H1 (cell line): ENCODE measurements around the gene ADAMTS16. TPM values are rescaled to one million over a fixed set of nuclear protein-coding genes. Genes with fewer than 3 reads are reported as not detected.

ENCODE experiments used
- CTCF ChIA-PET: fragments of 300-600 bp; sonication (Branson Sonifier 250); formaldehyde crosslinking; loops from one replicate; lab custom pipeline; 2021; ENCODE audit not compliant: partially characterized antibody; lab: Charles Lee
- POLR2A ChIA-PET: fragments of 300-600 bp; sonication (Branson Sonifier 250); formaldehyde crosslinking; loops from one replicate; lab custom pipeline; 2021; ENCODE audit warnings: inconsistent platforms; ENCODE audit not compliant: partially characterized antibody; lab: Charles Lee
- DNase-seq, 2 experiments: peaks; one replicate each; pipeline versions ENCODE4 v3.0.0 to v3.0.0-alpha.2; 2010 to 2022; ENCODE audit warnings: low spot score in 2 of 2, low read depth in 1 of 2, mixed read lengths in 1 of 2
- FAIRE-seq: peaks from 2 replicates; lab custom pipeline; 2011; peaks lifted over from hg19 to GRCh38; lab: Jason Lieb, UNC
- H2AFZ ChIP-seq: 2 replicates; pipeline ENCODE4 v1.8.1; 2012; ENCODE audit warnings: low read length, inconsistent platforms
- H2AK5ac ChIP-seq: 2 replicates; pipeline ENCODE4 v1.6.1; 2013; ENCODE audit warnings: low read depth, low read length
- H2BK120ac ChIP-seq: replicated peaks from 2 replicates; pipeline ENCODE3; 2013; ENCODE audit warnings: low read depth, low read length, inconsistent platforms
- H2BK12ac ChIP-seq: 2 replicates; pipeline ENCODE4 v1.6.1; 2013; ENCODE audit warnings: low read depth, low read length
- H2BK15ac ChIP-seq: 2 replicates; pipeline ENCODE4 v1.6.1; 2013; ENCODE audit warnings: low read length
- H2BK20ac ChIP-seq: 2 replicates; pipeline ENCODE4 v1.6.1; 2013; ENCODE audit warnings: low read length
- H2BK5ac ChIP-seq: 2 replicates; pipeline ENCODE4 v1.6.1; 2013; ENCODE audit warnings: low read depth, low read length
- H3K14ac ChIP-seq: 2 replicates; pipeline ENCODE4 v1.6.1; 2013; ENCODE audit warnings: inconsistent platforms; ENCODE audit not compliant: insufficient read length
- H3K18ac ChIP-seq: 2 replicates; pipeline ENCODE4 v1.6.1; 2013; ENCODE audit warnings: low read length; ENCODE audit errors: extremely low read depth
- H3K23ac ChIP-seq: 2 replicates; pipeline ENCODE4 v1.6.1; 2013; ENCODE audit warnings: inconsistent platforms; ENCODE audit not compliant: insufficient read length
- H3K23me2 ChIP-seq: 2 replicates; pipeline ENCODE4 v1.6.1; 2013; ENCODE audit warnings: low read depth, low read length
- H3K27ac ChIP-seq: 2 replicates; pipeline ENCODE4 v1.6.1; 2011; ENCODE audit warnings: low read depth, low read length, inconsistent platforms
- H3K27me3 ChIP-seq, 4 experiments: replicated peaks in 1 of 4; 1 replicate in 1 of 4; 2 replicates in 3 of 4; pipeline versions ENCODE4 v1.6.1 to v1.8.1; 2011 to 2013; ENCODE audit warnings: low read length in 3 of 4, mild to moderate bottlenecking in 3 of 4, inconsistent platforms in 2 of 4, mixed read lengths in 2 of 4, moderate library complexity in 1 of 4; ENCODE audit not compliant: control insufficient read depth in 3 of 4, insufficient read depth in 3 of 4; ENCODE audit errors: extremely low read depth in 1 of 4
- H3K36me3 ChIP-seq, 4 experiments: 2 replicates each; pipeline versions ENCODE4 v1.6.1 to v1.8.1; 2011 to 2013; ENCODE audit warnings: mild to moderate bottlenecking in 4 of 4, low read length in 3 of 4, moderate library complexity in 2 of 4, control low read depth in 1 of 4, inconsistent platforms in 1 of 4; ENCODE audit not compliant: insufficient read depth in 4 of 4, control insufficient read depth in 2 of 4
- H3K4ac ChIP-seq: replicated peaks from 2 replicates; pipeline ENCODE3; 2013; ENCODE audit warnings: low read length, low read depth, mixed read lengths, inconsistent platforms; ENCODE audit not compliant: insufficient read length
- H3K4me1 ChIP-seq, 4 experiments: replicated peaks in 1 of 4; 1 replicate in 1 of 4; 2 replicates in 3 of 4; pipeline versions ENCODE4 v1.6.1 to v1.8.1; 2011 to 2013; ENCODE audit warnings: low read length in 3 of 4, inconsistent platforms in 2 of 4, mixed read lengths in 1 of 4; ENCODE audit not compliant: insufficient read depth in 4 of 4, control insufficient read depth in 3 of 4
- H3K4me2 ChIP-seq, 2 experiments: 2 replicates each; pipeline versions ENCODE4 v1.6.1 to v1.8.1; 2011 to 2013; ENCODE audit warnings: low read depth in 2 of 2, low read length in 2 of 2, control low read depth in 1 of 2, inconsistent platforms in 1 of 2, mild to moderate bottlenecking in 1 of 2; ENCODE audit not compliant: insufficient read depth in 1 of 2
- H3K4me3 ChIP-seq, 4 experiments: fragments of 200-600, 300-600 bp in 1 of 4; sonication (generic), shearing (Covaris generic), sonication (Bioruptor Twin) in 1 of 4; 2 replicates each; pipeline versions ENCODE4 v1.5.1 to v1.8.1; 2011 to 2016; ENCODE audit warnings: low read length in 4 of 4, low read depth in 3 of 4, control low read depth in 2 of 4, inconsistent platforms in 2 of 4, mild to moderate bottlenecking in 2 of 4, mixed read lengths in 1 of 4, moderate library complexity in 1 of 4; ENCODE audit not compliant: insufficient read depth in 2 of 4; ENCODE audit errors: extremely low read depth in 1 of 4
- H3K56ac ChIP-seq: replicated peaks from 2 replicates; pipeline ENCODE3; 2013; ENCODE audit warnings: low read depth, mild to moderate bottlenecking, mixed read lengths, low read length, inconsistent platforms; ENCODE audit not compliant: insufficient read length
- H3K79me1 ChIP-seq: 2 replicates; pipeline ENCODE4 v1.6.1; 2013; ENCODE audit warnings: low read depth, low read length, control low read depth
- H3K79me2 ChIP-seq, 2 experiments: 2 replicates each; pipeline versions ENCODE4 v1.6.1 to v1.8.1; 2012 to 2013; ENCODE audit warnings: low read length in 2 of 2, mild to moderate bottlenecking in 2 of 2, inconsistent platforms in 1 of 2; ENCODE audit not compliant: insufficient read depth in 2 of 2, control insufficient read depth in 1 of 2
- H3K9ac ChIP-seq, 4 experiments: replicated peaks in 1 of 4; 1 replicate in 1 of 4; 2 replicates in 3 of 4; pipeline versions ENCODE4 v1.6.1 to v1.8.1; 2011 to 2013; ENCODE audit warnings: low read depth in 3 of 4, low read length in 3 of 4, control low read depth in 2 of 4, mild to moderate bottlenecking in 2 of 4, moderate library complexity in 2 of 4, inconsistent platforms in 1 of 4; ENCODE audit errors: extremely low read depth in 1 of 4
- H3K9me3 ChIP-seq, 2 experiments: 2 replicates each; pipeline versions ENCODE4 v1.6.1 to v1.8.1; 2012 to 2013; ENCODE audit warnings: mild to moderate bottlenecking in 2 of 2, moderate library complexity in 2 of 2, control low read depth in 1 of 2, inconsistent platforms in 1 of 2, low read depth in 1 of 2, low read length in 1 of 2, mixed read lengths in 1 of 2; ENCODE audit not compliant: insufficient read depth in 2 of 2
- H4K20me1 ChIP-seq, 2 experiments: replicated peaks in 1 of 2; 2 replicates each; pipeline versions ENCODE3 to v1.8.1; 2011 to 2013; ENCODE audit warnings: inconsistent platforms in 2 of 2, low read length in 2 of 2, mild to moderate bottlenecking in 1 of 2; ENCODE audit not compliant: insufficient read depth in 2 of 2, control insufficient read depth in 1 of 2
- H4K5ac ChIP-seq: 2 replicates; pipeline ENCODE4 v1.6.1; 2013; ENCODE audit warnings: low read length, low read depth, mixed read lengths, inconsistent platforms; ENCODE audit not compliant: insufficient read length
- H4K8ac ChIP-seq: 2 replicates; pipeline ENCODE4 v1.8.0; 2013; ENCODE audit warnings: mild to moderate bottlenecking, moderate library complexity, low read length, inconsistent platforms; ENCODE audit not compliant: insufficient read depth; ENCODE audit errors: extremely low read depth
- H4K91ac ChIP-seq: replicated peaks from 2 replicates; pipeline ENCODE3; 2013; ENCODE audit warnings: low read length, mixed read lengths, inconsistent platforms; ENCODE audit not compliant: insufficient read length
- CHD2 ChIP-seq: IDR thresholded peaks from 2 replicates; pipeline ENCODE4 v1.6.1; 2012; ENCODE audit warnings: low read length, improper control_type of control experiment
- EGR1 ChIP-seq: IDR thresholded peaks from 2 replicates; pipeline ENCODE4 v1.6.1; 2011; ENCODE audit warnings: low read depth, low read length, borderline replicate concordance
- HDAC2 ChIP-seq, 2 experiments: fragments of 300-600 bp in 1 of 2; sonication (generic) in 1 of 2; IDR thresholded peaks; 2 replicates each; pipeline ENCODE4 v1.6.1; 2011 to 2012; ENCODE audit warnings: low read depth in 2 of 2, low read length in 2 of 2, mild to moderate bottlenecking in 2 of 2, moderate library complexity in 2 of 2, borderline replicate concordance in 1 of 2, inconsistent platforms in 1 of 2
- HDAC6 ChIP-seq: IDR thresholded peaks from one replicate; pipeline ENCODE4 v1.7.1; 2012; ENCODE audit warnings: low read depth, mild to moderate bottlenecking, inconsistent platforms, low read length, moderate library complexity
- NRF1 ChIP-seq: IDR thresholded peaks from 2 replicates; pipeline ENCODE4 v1.6.1; 2011; ENCODE audit warnings: mild to moderate bottlenecking, low read depth, low read length, improper control_type of control experiment
- POLR2A ChIP-seq, 2 experiments: IDR thresholded peaks; 1 replicate in 1 of 2; 2 replicates in 1 of 2; pipeline ENCODE4 v1.6.1; 2011; ENCODE audit warnings: low read depth in 2 of 2, low read length in 2 of 2, mild to moderate bottlenecking in 2 of 2; ENCODE audit errors: control extremely low read depth in 1 of 2
- RFX5 ChIP-seq: IDR thresholded peaks from 2 replicates; pipeline ENCODE4 v1.6.1; 2011; ENCODE audit warnings: low read depth, low read length, improper control_type of control experiment, borderline replicate concordance
- SIRT6 ChIP-seq: IDR thresholded peaks from one replicate; pipeline ENCODE4 v1.7.1; 2012; ENCODE audit warnings: low read length, inconsistent platforms
- WGBS, 2 experiments: shearing (Covaris generic) in 1 of 2; methylation state at CpG; one replicate each; pipeline versions ENCODE4 v1.1.6 to v1.1.7; 2013 to 2015; ENCODE audit warnings: low lambda C conversion rate in 2 of 2, mixed read lengths in 2 of 2, inconsistent platforms in 1 of 2, low coverage in 1 of 2, missing lambda C conversion rate in 1 of 2; ENCODE audit not compliant: insufficient replicate concordance in 2 of 2, insufficient coverage in 1 of 2, insufficient read length in 1 of 2; ENCODE audit errors: extremely low coverage in 1 of 2, missing lambda C conversion rate in 1 of 2; 5-methylcytosine and 5-hydroxymethylcytosine counted together
- polyA plus RNA-seq, 7 experiments: library from polyadenylated mRNA; depleted of rRNA in 3 of 7; stranded (reverse) in 5 of 7; unstranded in 2 of 7; fragments of >200 nt in 5 of 7; fragments of 200-250 nt in 2 of 7; gene quantifications; 1 replicate in 5 of 7; 2 replicates in 1 of 7; 4 replicates in 1 of 7; pipeline versions ENCODE4 v1.2.1 to v1.2.3, GENCODE V29; 2011 to 2013; ENCODE audit warnings: missing spikeins in 2 of 7, mixed read lengths in 2 of 7
- total RNA-seq: library from RNA; stranded (reverse); fragmentation: NEBNext Ultra II Directional; extraction: Animal tissue kit (Norgen Biotek cat#: 25700); gene quantifications from 2 replicates; pipeline ENCODE4 v1.2.1, GENCODE V29; 2021

ADAMTS16 gene
- total and polyA plus RNA-seq, 2 of the 8 experiments (the other 6 are each of a cell fraction or from before 2014, with no cell fraction given), result 3.7 to 16.0 TPM

DNA sequence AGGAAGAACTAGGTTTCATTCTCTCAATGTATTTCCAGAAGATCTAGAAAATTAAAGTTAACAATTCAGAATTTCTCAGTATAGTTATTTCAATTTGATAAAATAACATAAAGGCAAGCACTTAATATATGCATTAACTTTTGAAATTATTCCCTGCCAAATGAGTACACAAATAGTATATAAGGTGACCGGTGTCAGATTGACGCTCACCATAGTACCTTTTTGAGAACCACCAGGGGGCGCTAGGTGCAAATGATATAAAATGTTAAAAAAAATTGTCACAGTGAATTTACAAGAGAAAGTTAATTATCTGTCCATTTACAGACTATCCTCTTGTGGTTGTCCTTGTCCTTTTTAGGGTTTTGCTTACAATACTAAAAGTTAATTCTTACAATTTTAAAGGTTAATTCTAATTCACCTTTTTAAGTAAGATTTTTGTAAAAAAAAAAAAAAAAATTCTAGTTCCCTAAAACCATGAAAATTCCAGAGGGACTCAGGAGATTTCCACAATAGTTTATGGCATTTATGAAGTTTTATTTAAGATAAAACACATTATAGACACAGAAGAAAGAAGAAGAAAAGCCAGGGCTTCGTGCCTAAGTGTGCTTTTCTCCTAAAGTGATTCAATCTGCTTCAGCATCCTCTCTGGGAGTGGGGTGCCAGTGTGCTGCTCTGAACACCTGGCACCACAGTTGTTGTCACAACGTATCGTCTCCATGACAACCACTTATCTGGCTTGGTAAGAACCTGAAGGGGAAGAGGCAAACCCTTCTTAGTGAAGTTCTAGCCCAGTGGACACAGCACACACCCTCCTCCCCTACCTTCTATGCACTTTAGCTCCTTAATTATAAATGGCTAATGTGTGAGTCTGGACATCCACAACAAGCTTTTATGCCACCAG, 1.7 kb downstream of the ADAMTS16 start:
- peak overlapping the region; percentile 65 to 79 for H3K4me2 ChIP-seq
- no peak for DNase-seq
- H4K8ac ChIP-seq, result no peak overlapping the region
- TF ChIP-seq HDAC6, result no peak
- no peak for TF ChIP-seq EGR1
- no peak for TF ChIP-seq SIRT6
- TF ChIP-seq HDAC2 (IDR thresholded peaks at IDR 0.05; ENCODE audit: borderline replicate concordance in 1 of 2, low read depth in 2 of 2, low read length in 2 of 2), result no peak
- no peak for TF ChIP-seq NRF1
- TF ChIP-seq RFX5, result no peak
- no peak for TF ChIP-seq CHD2
- TF ChIP-seq POLR2A (IDR thresholded peaks at IDR 0.05; ENCODE audit: control extremely low read depth in 1 of 2, low read depth in 2 of 2, low read length in 2 of 2), result no peak

More for the DNA sequence above, 1.7 kb downstream of the ADAMTS16 start:
- Histone ChIP-seq H2AFZ (no peak overlapping the region), H3K56ac (no peak overlapping the region), H4K91ac (no peak overlapping the region), H4K20me1 (peaks cover 0 to 3% of the 10 kb centered on the region in 2 experiments), H3K23ac (no peak overlapping the region), H2BK12ac (peak overlapping the region; percentile 95), H3K4me1 (peaks cover 3 to 9% (median 5%) of the 10 kb centered on the region in 4 experiments; a peak in 6 of 7 replicates), H3K36me3 (peaks cover 0 to 8% (median 4%) of the 10 kb centered on the region in 4 experiments; a peak in 2 of 8 replicates), H2BK20ac (peak overlapping the region; percentile 5; the same call in 1 of the 2 replicates), H3K27ac (no peak overlapping the region; the same call in 1 of the 2 replicates), H3K79me1 (peaks cover 4% of the 10 kb centered on the region), H2BK15ac (peak overlapping the region; percentile 83; the same call in 1 of the 2 replicates), H3K79me2 (peaks cover 0 to 3% of the 10 kb centered on the region in 2 experiments; a peak in 1 of 4 replicates), H3K4me3 (peak overlapping the region in 1 of 4 experiments; percentile 92; a peak in 3 of 8 replicates), H3K9ac (no peak overlapping the region; a peak in 1 of 7 replicates), H2AK5ac (peak overlapping the region; percentile 94), H4K5ac (no peak overlapping the region), H3K14ac (no peak overlapping the region), H3K4ac (no peak overlapping the region), H3K27me3 (peaks cover 0 to 20% (median 8%) of the 10 kb centered on the region in 4 experiments; a peak in 5 of 7 replicates), H3K9me3 (no peaks in the 10 kb centered on the region; a peak in 1 of 4 replicates), H2BK5ac (peak overlapping the region; percentile 75; the same call in 1 of the 2 replicates), H3K23me2 (peaks cover 16% of the 10 kb centered on the region; the same call in 1 of the 2 replicates), H2BK120ac (no peak overlapping the region), H3K18ac (peak overlapping the region; percentile 65; the same call in 1 of the 2 replicates)
- ChIA-PET POLR2A (interaction anchor here (0.7 to 0.8 kb wide), 2 partner anchors 29 to 42 kb away, joined by 3 read pairs; no protein-coding TSS in a partner anchor), CTCF (interaction anchor here (0.8 to 3.8 kb wide), 13 partner anchors 12 to 277 kb away, joined by 3 to 25 read pairs (median 4); no protein-coding TSS in a partner anchor)
- FAIRE-seq, result no peak
- 42% methylated on average over 6 of the region's 6 CpGs; no CpG with 5 or more reads in 1 of the 2 experiments for WGBS, 2 experiments
